Activated T-helper 1 cell treated with anti-CD3 and anti-CD28 coated beads, Interleukin-12 subunit alpha, Interleukin-12 subunit beta, Interleukin-2, Interleukin-4 antibody, amounts not matched to agents 30 ng/mL and 10 ng/mL and 1 ng/mL, durations not matched to agents 14 hours and 24 hours and 36 hours (primary cell): ENCODE results near the gene RHBDF2. TPM values are rescaled to one million over a fixed set of nuclear protein-coding genes. Genes with fewer than 3 reads are reported as not detected.
"Not testable (repeated sequence)": the region's sequence is repeated elsewhere in the genome, so short reads cannot be mapped to it uniquely, and the experiment has no call there.

Experiments used
- DNase-seq: peaks from one replicate; pipeline ENCODE4 v3.0.0; 2021; ENCODE audit warnings: low spot score
- H3K27ac Mint-ChIP-seq: one replicate; pipeline ENCODE4 v1.8.0; 2021; ENCODE audit warnings: mild to moderate bottlenecking, mixed read lengths
- H3K27me3 Mint-ChIP-seq: one replicate; pipeline ENCODE4 v1.8.0; 2022; ENCODE audit warnings: mild to moderate bottlenecking, moderate library complexity, mixed read lengths; ENCODE audit not compliant: insufficient read depth
- H3K36me3 Mint-ChIP-seq: one replicate; pipeline ENCODE4 v1.8.0; 2021; ENCODE audit warnings: low read depth, mixed read lengths
- H3K4me1 Mint-ChIP-seq: one replicate; pipeline ENCODE4 v1.8.0; 2021; ENCODE audit warnings: low read depth, mixed read lengths
- H3K4me3 Mint-ChIP-seq: one replicate; pipeline ENCODE4 v1.8.0; 2021; ENCODE audit warnings: mild to moderate bottlenecking, moderate library complexity, mixed read lengths
- H3K9me3 Mint-ChIP-seq: one replicate; pipeline ENCODE4 v1.8.0; 2021; ENCODE audit warnings: mixed read lengths
- intact Hi-C: fragments of 100-400 bp; cut with micrococcal nuclease; formaldehyde crosslinking; loops from one replicate; pipeline ENCODE4 v1.15.1; 2024
- total RNA-seq: library from RNA; stranded (reverse); gene quantifications from 2 replicates; pipeline ENCODE4 v1.2.3, GENCODE V29; 2022

RHBDF2 gene
- total RNA-seq, 1 donor from 2014 or later = 53.7 TPM

- no peak for DNase-seq
- no peak overlapping the region for H3K4me3 Mint-ChIP-seq
- intact Hi-C loops = no loop called here
- peak overlapping the region; percentile 31 for H3K27ac Mint-ChIP-seq
- H3K4me1 Mint-ChIP-seq = peaks cover 52% of the 10 kb centered on the region
- H3K27me3 Mint-ChIP-seq = peaks cover 2% of the 10 kb centered on the region
- H3K9me3 Mint-ChIP-seq = no peaks in the 10 kb centered on the region
- H3K36me3 Mint-ChIP-seq = peaks cover 3% of the 10 kb centered on the region
Measured at GRCh38 chr17:76511668-76512365, 10.6 kb upstream of the RHBDF2 start.

GRCh38 chr17:76510831-76511244 is 9.6 kb upstream of the RHBDF2 start:
- intact Hi-C loops = no loop called here
- Mint-ChIP-seq H3K9me3 (no peaks in the 10 kb centered on the region), H3K4me1 (peaks cover 59% of the 10 kb centered on the region), H3K36me3 (peaks cover 3% of the 10 kb centered on the region), H3K4me3 (no peak overlapping the region), H3K27ac (no peak overlapping the region), H3K27me3 (peaks cover 2% of the 10 kb centered on the region)
- no peak for DNase-seq

GRCh38 chr17:76508472-76509063 is 7.3 kb upstream of the RHBDF2 start:
- H3K36me3 Mint-ChIP-seq, H3K27me3 Mint-ChIP-seq, DNase-seq, H3K9me3 Mint-ChIP-seq, H3K4me3 Mint-ChIP-seq, H3K27ac Mint-ChIP-seq: not testable (repeated sequence)
- peaks cover 42% of the 10 kb centered on the region for H3K4me1 Mint-ChIP-seq
- intact Hi-C loops = loop anchor here (10.0 kb wide), 2 partner anchors 154 to 244 kb away; partner anchors contain the start of genes PRPSAP1 and UBALD2

GRCh38 chr17:76506408-76507345 is 5.5 kb upstream of the RHBDF2 start:
- DNase-seq = peak; percentile 85
- peaks cover 41% of the 10 kb centered on the region for H3K4me1 Mint-ChIP-seq
- no peaks in the 10 kb centered on the region for H3K9me3 Mint-ChIP-seq
- peaks cover 2% of the 10 kb centered on the region for H3K27me3 Mint-ChIP-seq
- intact Hi-C loops = loop anchor here (1.0 to 10.0 kb wide), 6 partner anchors 9 to 242 kb away; partner anchors contain the start of genes PRPSAP1 and UBALD2
- H3K27ac Mint-ChIP-seq = peak overlapping the region; percentile 58
- no peaks in the 10 kb centered on the region for H3K36me3 Mint-ChIP-seq
- no peak overlapping the region for H3K4me3 Mint-ChIP-seq

- H3K36me3 Mint-ChIP-seq = peaks cover 3% of the 10 kb centered on the region
- peaks cover 50% of the 10 kb centered on the region for H3K4me1 Mint-ChIP-seq
- no peaks in the 10 kb centered on the region for H3K9me3 Mint-ChIP-seq
- intact Hi-C loops = loop anchor here (10.0 kb wide), 2 partner anchors 149 to 239 kb away; partner anchors contain the start of genes PRPSAP1 and UBALD2
- no peaks in the 10 kb centered on the region for H3K27me3 Mint-ChIP-seq
- no peak for DNase-seq
- no peak overlapping the region for H3K27ac Mint-ChIP-seq
- no peak overlapping the region for H3K4me3 Mint-ChIP-seq
Measured at GRCh38 chr17:76504117-76504516, 2.9 kb upstream of the RHBDF2 start.

- Mint-ChIP-seq H3K27ac (peak overlapping the region; percentile 29), H3K4me3 (no peak overlapping the region), H3K9me3 (no peaks in the 10 kb centered on the region), H3K27me3 (no peaks in the 10 kb centered on the region), H3K36me3 (peaks cover 7% of the 10 kb centered on the region), H3K4me1 (peaks cover 56% of the 10 kb centered on the region)
- intact Hi-C loops = loop anchor here (10.0 kb wide), 2 partner anchors 148 to 238 kb away; partner anchors contain the start of genes PRPSAP1 and UBALD2
- DNase-seq = no peak
Measured at GRCh38 chr17:76502341-76503211, 1.4 kb upstream of the RHBDF2 start.

- intact Hi-C loops = loop anchor here (1.0 to 10.0 kb wide), 7 partner anchors 9 to 237 kb away; partner anchors contain the start of genes PRPSAP1, UBALD2 and UBE2O
- Mint-ChIP-seq H3K9me3 (no peaks in the 10 kb centered on the region), H3K27ac (peak overlapping the region; percentile 89), H3K4me3 (peak overlapping the region; percentile 79), H3K27me3 (no peaks in the 10 kb centered on the region), H3K36me3 (peaks cover 7% of the 10 kb centered on the region), H3K4me1 (peaks cover 61% of the 10 kb centered on the region)
- DNase-seq = no peak
Measured at GRCh38 chr17:76501827-76502307, 644 bp upstream of the RHBDF2 start.

- peaks cover 62% of the 10 kb centered on the region for H3K4me1 Mint-ChIP-seq
- intact Hi-C loops = loop anchor here (1.0 to 10.0 kb wide), 7 partner anchors 7 to 236 kb away; partner anchors contain the start of genes PRPSAP1, UBALD2 and UBE2O
Measured at GRCh38 chr17:76500747-76501017, 541 bp downstream of the RHBDF2 start.

GRCh38 chr17:76500074-76500746 is 1.0 kb downstream of the RHBDF2 start:
- H3K27me3 Mint-ChIP-seq = no peaks in the 10 kb centered on the region
- no peaks in the 10 kb centered on the region for H3K9me3 Mint-ChIP-seq
- DNase-seq = no peak
- H3K4me3 Mint-ChIP-seq = peak overlapping the region; percentile 92
- H3K4me1 Mint-ChIP-seq = peaks cover 62% of the 10 kb centered on the region
- peaks cover 7% of the 10 kb centered on the region for H3K36me3 Mint-ChIP-seq
- intact Hi-C loops = loop anchor here (10.0 kb wide), 2 partner anchors 145 to 235 kb away; partner anchors contain the start of genes PRPSAP1 and UBALD2
- peak overlapping the region; percentile 68 for H3K27ac Mint-ChIP-seq

More at GRCh38 chr17:76500747-76501017, 541 bp downstream of the RHBDF2 start:
- peak overlapping the region; percentile 67 for H3K27ac Mint-ChIP-seq
- no peaks in the 10 kb centered on the region for H3K9me3 Mint-ChIP-seq
- DNase-seq = no peak
- peak overlapping the region; percentile 92 for H3K4me3 Mint-ChIP-seq
- H3K36me3 Mint-ChIP-seq = peaks cover 7% of the 10 kb centered on the region
- no peaks in the 10 kb centered on the region for H3K27me3 Mint-ChIP-seq

- H3K9me3 Mint-ChIP-seq = no peaks in the 10 kb centered on the region
- H3K4me1 Mint-ChIP-seq = peaks cover 62% of the 10 kb centered on the region
Measured at GRCh38 chr17:76499267-76499667, 2.0 kb downstream of the RHBDF2 start.

GRCh38 chr17:76498876-76499251 is 2.4 kb downstream of the RHBDF2 start:
- intact Hi-C loops = no loop called here
- DNase-seq = no peak
- Mint-ChIP-seq H3K27ac (no peak overlapping the region), H3K4me1 (peaks cover 64% of the 10 kb centered on the region), H3K9me3 (no peaks in the 10 kb centered on the region), H3K36me3 (peaks cover 7% of the 10 kb centered on the region), H3K4me3 (peak overlapping the region; percentile 71), H3K27me3 (no peaks in the 10 kb centered on the region)

More at GRCh38 chr17:76499267-76499667, 2.0 kb downstream of the RHBDF2 start:
- peak overlapping the region; percentile 63 for H3K27ac Mint-ChIP-seq
- peak overlapping the region; percentile 71 for H3K4me3 Mint-ChIP-seq
- DNase-seq = no peak
- H3K36me3 Mint-ChIP-seq = peaks cover 7% of the 10 kb centered on the region
- intact Hi-C loops = no loop called here
- H3K27me3 Mint-ChIP-seq = no peaks in the 10 kb centered on the region
